Peyer's patch (tissue), 4 donors: ENCODE measurements around the gene CBR1.

Experiments
- CTCF ChIP-seq, 6 experiments: fragments of 450-650 bp in 4 of 6; fragments of 200-600 bp in 2 of 6; sonication (generic) in 1 of 6; IDR thresholded peaks; one replicate each; pipeline ENCODE4 v1.5.1; 2017 to 2019; ENCODE audit warnings: antibody characterized with exemption in 6 of 6, mild to moderate bottlenecking in 3 of 6, moderate library complexity in 1 of 6
- POLR2A ChIP-seq, 2 donors: fragments of 450-650 bp; IDR thresholded peaks; one replicate each; pipeline ENCODE4 v1.5.1; 2017; ENCODE audit warnings: antibody characterized with exemption in 2 of 2, mild to moderate bottlenecking in 2 of 2, moderate library complexity in 2 of 2

DNA sequence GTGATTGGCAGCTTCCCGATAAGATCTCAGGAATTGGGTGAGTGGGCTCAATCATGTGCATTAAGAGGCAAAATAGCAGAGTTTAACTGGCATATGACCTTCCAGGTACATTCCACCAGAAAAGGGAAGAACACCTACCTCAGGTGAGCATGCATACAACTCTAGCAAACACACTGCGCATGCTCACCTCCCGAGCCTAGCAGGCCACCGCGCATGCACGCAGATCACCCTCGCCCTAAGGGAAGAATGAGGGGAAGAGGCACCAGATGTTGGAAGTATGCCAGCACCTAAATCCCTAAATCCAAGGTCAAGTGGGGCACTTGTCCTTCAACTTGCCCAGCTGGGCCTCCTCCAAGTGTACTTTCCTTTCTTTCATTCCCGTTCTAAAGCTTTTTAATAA is 41.4 kb downstream of the CBR1 start:
- TF ChIP-seq POLR2A (IDR thresholded peaks at IDR 0.05) (no peak), CTCF (IDR thresholded peaks at IDR 0.05) (no peak)
